SKM-1 (cell line): ENCODE measurements around the gene LRCH4.
"Not testable (repeated sequence)": the region's sequence is repeated elsewhere in the genome, so short reads cannot be mapped to it uniquely, and the experiment has no call there.

Experiments
- DNase-seq: peaks from one replicate; lab custom pipeline; 2025; ENCODE audit not compliant: unreplicated experiment; lab: John Stamatoyannopoulos, UW

The LRCH4 gene

GRCh38 chr7:100545360-100546128 lies 40.4 kb downstream of the LRCH4 start:
- no peak for DNase-seq

- DNase-seq, result no peak
Observed at GRCh38 chr7:100544967-100545359, 41.0 kb downstream of the LRCH4 start.

- DNase-seq, result no peak
Observed at GRCh38 chr7:100544386-100544785, 41.5 kb downstream of the LRCH4 start.

GRCh38 chr7:100543586-100543985 lies 42.3 kb downstream of the LRCH4 start:
- DNase-seq, result no peak

- not testable (repeated sequence) for DNase-seq
Observed at GRCh38 chr7:100541309-100541708, 44.6 kb downstream of the LRCH4 start.

GRCh38 chr7:100540073-100540723 lies 45.7 kb downstream of the LRCH4 start:
- no peak for DNase-seq

GRCh38 chr7:100539436-100540006 lies 46.4 kb downstream of the LRCH4 start:
- DNase-seq, result no peak

- DNase-seq, result peak; percentile 99
Observed at GRCh38 chr7:100538654-100539435, 47.1 kb downstream of the LRCH4 start, which contains the start of gene AGFG2. AGFG2 (plus strand) TSS chr7:100539203; CDS start chr7:100539347, 144 bp downstream.

- DNase-seq, result no peak
Observed at GRCh38 chr7:100538348-100538653, 47.6 kb downstream of the LRCH4 start.

- not testable (repeated sequence) for DNase-seq
Observed at GRCh38 chr7:100536695-100537094, 49.2 kb downstream of the LRCH4 start.

- not testable (repeated sequence) for DNase-seq
Observed at GRCh38 chr7:100535982-100536381, 49.9 kb downstream of the LRCH4 start.

GRCh38 chr7:100532165-100533022 lies 53.5 kb downstream of the LRCH4 start:
- DNase-seq, result no peak

- DNase-seq, result not testable (repeated sequence)
Observed at GRCh38 chr7:100528108-100528866, 57.6 kb downstream of the LRCH4 start.
